Glutamatergic neuron (in vitro differentiated cells): ENCODE data around the gene GPR155. TPM values are rescaled to one million over a fixed set of nuclear protein-coding genes. Genes with fewer than 3 reads are reported as not detected.

Experiments
- DNase-seq: peaks from one replicate; pipeline ENCODE4 v3.0.0; 2022
- H3K27ac Mint-ChIP-seq: one replicate; pipeline ENCODE4 v1.8.0; 2020; ENCODE audit warnings: mild to moderate bottlenecking, mixed read lengths, inconsistent platforms; ENCODE audit not compliant: unreplicated experiment
- H3K27me3 Mint-ChIP-seq: one replicate; pipeline ENCODE4 v1.8.0; 2020; ENCODE audit warnings: mild to moderate bottlenecking, moderate library complexity, mixed read lengths, inconsistent platforms; ENCODE audit not compliant: unreplicated experiment
- H3K36me3 Mint-ChIP-seq: one replicate; pipeline ENCODE4 v1.8.0; 2020; ENCODE audit warnings: mild to moderate bottlenecking, mixed read lengths, inconsistent platforms; ENCODE audit not compliant: unreplicated experiment
- H3K4me1 Mint-ChIP-seq: one replicate; pipeline ENCODE4 v1.8.0; 2020; ENCODE audit warnings: mild to moderate bottlenecking, low read depth, mixed read lengths, inconsistent platforms; ENCODE audit not compliant: unreplicated experiment
- H3K4me3 Mint-ChIP-seq: one replicate; pipeline ENCODE4 v1.8.0; 2020; ENCODE audit warnings: mild to moderate bottlenecking, mixed read lengths, inconsistent platforms; ENCODE audit not compliant: unreplicated experiment
- H3K9me3 Mint-ChIP-seq: one replicate; pipeline ENCODE4 v1.8.0; 2020; ENCODE audit warnings: mild to moderate bottlenecking, moderate library complexity, mixed read lengths, inconsistent platforms; ENCODE audit not compliant: unreplicated experiment
- total RNA-seq: library from RNA; stranded (reverse); fragmentation: NEBNext Ultra II Directional; extraction: Animal tissue kit (Norgen Biotek cat#: 25700); gene quantifications from one replicate; pipeline ENCODE4 v1.2.1, GENCODE V29; 2021; ENCODE audit not compliant: unreplicated experiment
- TF ChIP-seq, protein P1 (sequence below): fragments of 200-600 bp; sonication (generic); IDR thresholded peaks from one replicate; pipeline ENCODE4 v1.5.0; 2021; ENCODE audit not compliant: partially characterized antibody, unreplicated experiment

GPR155 gene
- total RNA-seq, 1 donor from 2014 or later, result 51.1 TPM

DNA sequence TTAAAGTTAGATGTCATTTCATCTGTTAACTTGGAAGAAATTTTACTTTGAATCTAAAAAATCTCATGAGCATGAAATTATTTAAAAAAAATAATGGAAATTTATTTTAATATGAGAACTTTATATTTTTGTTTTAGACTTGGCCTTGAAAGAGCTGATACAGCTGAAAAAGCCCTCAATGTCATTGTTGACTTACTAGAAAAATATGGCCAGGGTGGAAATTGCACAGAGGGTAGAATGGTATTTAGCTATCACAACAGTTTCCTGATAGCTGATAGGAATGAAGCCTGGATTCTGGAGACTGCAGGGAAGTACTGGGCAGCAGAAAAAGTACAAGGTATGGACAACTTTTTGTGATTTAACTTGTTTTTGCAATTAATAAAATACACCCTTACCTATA, 86.0 kb downstream of the GPR155 start:
- Mint-ChIP-seq H3K4me1 (no peaks in the 10 kb centered on the region), H3K4me3 (no peak overlapping the region), H3K9me3 (no peaks in the 10 kb centered on the region)

DNA sequence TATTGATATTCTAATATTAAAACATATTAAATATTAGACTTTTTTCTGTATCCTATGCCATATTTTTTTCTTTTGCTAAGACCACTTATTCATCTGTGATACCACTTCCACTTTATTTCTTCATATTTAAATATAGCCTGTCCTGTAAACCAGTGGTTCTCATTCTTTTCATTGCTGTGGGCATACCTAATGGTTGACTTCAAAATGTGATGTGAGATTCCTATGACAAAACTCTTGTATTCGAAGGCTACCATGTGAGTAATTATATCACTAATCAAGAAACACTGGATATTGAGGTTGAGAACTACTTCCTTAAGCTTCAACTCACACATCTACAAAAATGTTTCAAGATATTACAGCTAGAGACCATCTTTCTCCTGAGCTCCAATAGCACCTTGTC, 87.7 kb downstream of the GPR155 start:
- DNase-seq, result no peak
- Mint-ChIP-seq H3K9me3 (no peaks in the 10 kb centered on the region), H3K4me3 (no peak overlapping the region), H3K27me3 (peaks cover 1% of the 10 kb centered on the region), H3K27ac (no peak overlapping the region), H3K4me1 (peaks cover 7% of the 10 kb centered on the region), H3K36me3 (peaks cover 8% of the 10 kb centered on the region)
- TF ChIP-seq, protein P1, sequence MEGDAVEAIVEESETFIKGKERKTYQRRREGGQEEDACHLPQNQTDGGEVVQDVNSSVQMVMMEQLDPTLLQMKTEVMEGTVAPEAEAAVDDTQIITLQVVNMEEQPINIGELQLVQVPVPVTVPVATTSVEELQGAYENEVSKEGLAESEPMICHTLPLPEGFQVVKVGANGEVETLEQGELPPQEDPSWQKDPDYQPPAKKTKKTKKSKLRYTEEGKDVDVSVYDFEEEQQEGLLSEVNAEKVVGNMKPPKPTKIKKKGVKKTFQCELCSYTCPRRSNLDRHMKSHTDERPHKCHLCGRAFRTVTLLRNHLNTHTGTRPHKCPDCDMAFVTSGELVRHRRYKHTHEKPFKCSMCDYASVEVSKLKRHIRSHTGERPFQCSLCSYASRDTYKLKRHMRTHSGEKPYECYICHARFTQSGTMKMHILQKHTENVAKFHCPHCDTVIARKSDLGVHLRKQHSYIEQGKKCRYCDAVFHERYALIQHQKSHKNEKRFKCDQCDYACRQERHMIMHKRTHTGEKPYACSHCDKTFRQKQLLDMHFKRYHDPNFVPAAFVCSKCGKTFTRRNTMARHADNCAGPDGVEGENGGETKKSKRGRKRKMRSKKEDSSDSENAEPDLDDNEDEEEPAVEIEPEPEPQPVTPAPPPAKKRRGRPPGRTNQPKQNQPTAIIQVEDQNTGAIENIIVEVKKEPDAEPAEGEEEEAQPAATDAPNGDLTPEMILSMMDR, result no peak

More for the DNA sequence above, 86.0 kb downstream of the GPR155 start:
- Mint-ChIP-seq H3K27me3 (peaks cover 1% of the 10 kb centered on the region), H3K36me3 (peaks cover 8% of the 10 kb centered on the region), H3K27ac (no peak overlapping the region)
- no peak for DNase-seq
- TF ChIP-seq, protein P1, result no peak

DNA sequence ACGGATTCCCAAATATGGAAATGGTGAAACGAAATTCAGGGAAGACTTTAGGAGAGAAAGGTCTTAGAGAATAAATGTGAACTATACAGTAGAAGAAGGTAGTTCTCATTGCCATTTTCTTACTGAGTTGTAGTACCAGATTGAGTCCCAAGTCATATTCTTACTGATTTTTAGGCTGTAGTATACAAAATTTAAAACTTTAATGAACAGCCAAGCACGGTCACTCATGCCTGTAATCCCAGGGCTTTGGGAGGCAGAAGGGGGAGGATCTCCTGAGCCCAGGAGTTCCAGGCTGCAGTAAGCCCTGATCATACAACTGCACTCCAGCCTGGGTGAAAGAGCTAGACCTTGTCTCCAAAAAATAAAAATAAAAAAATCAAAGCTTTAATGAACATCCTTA, 89.1 kb downstream of the GPR155 start:
- no peaks in the 10 kb centered on the region for H3K9me3 Mint-ChIP-seq
- H3K4me1 Mint-ChIP-seq, result peaks cover 8% of the 10 kb centered on the region
- no peaks in the 10 kb centered on the region for H3K36me3 Mint-ChIP-seq
- no peak overlapping the region for H3K4me3 Mint-ChIP-seq
- H3K27me3 Mint-ChIP-seq, result no peaks in the 10 kb centered on the region
- TF ChIP-seq, protein P1, result no peak
- no peak for DNase-seq
- H3K27ac Mint-ChIP-seq, result no peak overlapping the region

DNA sequence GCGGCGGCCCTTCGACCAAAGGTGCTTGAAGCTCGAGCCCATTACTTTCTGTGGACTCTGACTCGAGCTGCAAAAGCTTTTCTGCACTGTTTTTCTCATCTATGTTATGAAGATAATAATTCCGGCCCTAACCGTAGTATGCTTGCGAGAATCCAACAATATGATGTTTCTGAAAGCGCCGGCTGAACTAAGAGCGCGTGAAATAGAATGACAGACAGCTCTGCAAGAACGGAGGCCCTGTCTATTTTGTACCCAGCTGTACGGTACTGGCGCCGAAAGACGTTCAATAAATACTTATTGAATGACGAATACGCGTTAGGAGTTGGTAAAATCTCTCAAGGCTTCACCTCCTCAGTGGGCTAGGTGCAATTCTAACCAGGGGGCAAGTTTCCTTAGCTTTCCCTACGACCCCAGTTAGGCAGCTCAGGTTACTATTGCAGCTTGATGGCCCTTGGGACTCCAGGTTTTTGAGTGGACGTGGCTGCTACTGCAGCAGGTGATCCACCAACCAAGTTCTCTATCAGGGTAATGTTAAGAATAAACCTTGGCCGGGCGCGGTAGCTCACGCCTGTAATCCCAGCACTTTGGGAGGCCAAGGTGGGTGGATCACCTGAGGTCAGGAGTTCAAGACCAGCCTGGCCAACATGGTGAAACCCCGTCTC, 90.7 kb downstream of the GPR155 start:
- Mint-ChIP-seq H3K9me3 (no peaks in the 10 kb centered on the region), H3K27ac (no peak overlapping the region), H3K36me3 (no peaks in the 10 kb centered on the region), H3K4me1 (peaks cover 8% of the 10 kb centered on the region), H3K4me3 (peak overlapping the region; percentile 96), H3K27me3 (no peaks in the 10 kb centered on the region)
- no peak for DNase-seq
- TF ChIP-seq, protein P1, result no peak

DNA sequence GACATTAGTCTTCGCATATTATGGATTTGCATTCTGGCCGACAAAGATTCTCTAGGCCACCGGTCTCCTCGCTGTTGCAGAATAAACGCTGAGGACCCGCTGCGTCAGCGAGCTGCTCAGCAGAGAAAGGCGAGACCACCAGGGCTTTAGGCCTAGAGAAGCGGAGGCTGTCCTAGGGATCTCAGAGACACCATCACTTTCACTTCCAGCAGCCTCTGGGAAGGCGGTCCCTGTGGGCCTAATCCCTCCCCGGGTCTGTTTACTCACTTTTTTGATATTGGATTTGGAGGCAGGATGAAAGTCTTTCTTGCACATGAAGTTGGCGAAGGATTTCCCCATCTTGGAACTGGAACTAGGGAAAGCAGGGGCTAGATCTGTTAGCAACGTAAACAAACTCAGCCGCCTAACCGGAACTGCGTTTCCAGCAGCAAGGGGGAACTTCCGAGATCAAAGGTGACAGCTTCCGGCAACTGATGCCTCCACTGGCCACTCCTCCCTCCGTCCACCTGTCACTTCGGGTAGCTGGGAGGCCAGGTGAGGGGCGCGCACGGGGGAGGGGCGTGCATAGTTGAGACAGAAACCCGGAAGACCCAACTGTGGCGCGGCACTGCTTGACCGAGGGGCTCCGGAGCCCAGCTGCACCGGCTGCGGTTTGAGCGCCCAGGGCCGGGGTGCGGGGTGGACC, 91.4 kb downstream of the GPR155 start, which contains the start of gene SCRN3:
TSS of gene SCRN3 (plus strand) at position 447 of the 685 bp plus-strand sequence. CDS start 2,554 bp downstream, outside the sequence.
- no peaks in the 10 kb centered on the region for H3K9me3 Mint-ChIP-seq

More for the DNA sequence above, 91.4 kb downstream of the GPR155 start, which contains the start of gene SCRN3:
- no peaks in the 10 kb centered on the region for H3K27me3 Mint-ChIP-seq
- no peaks in the 10 kb centered on the region for H3K36me3 Mint-ChIP-seq
- TF ChIP-seq, protein P1, result no peak
- peak within 1 kb of the TSS; percentile 96 for H3K4me3 Mint-ChIP-seq
- peak; percentile 68 for DNase-seq
- H3K4me1 Mint-ChIP-seq, result peaks cover 8% of the 10 kb centered on the region
- peak within 1 kb of the TSS; percentile 94 for H3K27ac Mint-ChIP-seq
